Astrocyte (in vitro differentiated cells and primary cell): ENCODE measurements around the gene CDC37L1. TPM values are rescaled to one million over a fixed set of nuclear protein-coding genes. Genes with fewer than 3 reads are reported as not detected.

Experiments
- DNase-seq: peaks from one replicate; pipeline ENCODE4 v3.0.0-alpha.2; 2010; ENCODE audit warnings: low read depth
- FAIRE-seq: peaks from 2 replicates; lab custom pipeline; 2011; peaks lifted over from hg19 to GRCh38; lab: Jason Lieb, UNC
- H2AFZ ChIP-seq: 2 replicates; pipeline ENCODE4 v1.6.0; 2012; ENCODE audit warnings: low read depth, low read length, inconsistent platforms
- H3K27ac ChIP-seq: 2 replicates; pipeline ENCODE4 v1.5.1; 2011; ENCODE audit warnings: low read depth, low read length, inconsistent platforms
- H3K27me3 ChIP-seq: 2 replicates; pipeline ENCODE4 v1.6.0; 2011; ENCODE audit warnings: low read length, inconsistent platforms; ENCODE audit not compliant: insufficient read depth
- H3K36me3 ChIP-seq: 2 replicates; pipeline ENCODE4 v1.5.1; 2011; ENCODE audit warnings: low read length, inconsistent platforms; ENCODE audit not compliant: insufficient read depth
- H3K4me1 ChIP-seq: 2 replicates; pipeline ENCODE4 v1.5.1; 2011; ENCODE audit warnings: low read length, inconsistent platforms; ENCODE audit not compliant: insufficient read depth
- H3K4me2 ChIP-seq: 2 replicates; pipeline ENCODE4 v1.6.0; 2012; ENCODE audit warnings: low read length, inconsistent platforms
- H3K4me3 ChIP-seq: 2 replicates; pipeline ENCODE4 v1.5.1; 2011; ENCODE audit warnings: low read depth, mild to moderate bottlenecking, low read length, inconsistent platforms; ENCODE audit not compliant: insufficient read depth
- H3K79me2 ChIP-seq: 2 replicates; pipeline ENCODE4 v1.6.0; 2012; ENCODE audit warnings: mild to moderate bottlenecking, low read length, inconsistent platforms; ENCODE audit not compliant: insufficient read depth
- H3K9ac ChIP-seq: 2 replicates; pipeline ENCODE4 v1.6.0; 2012; ENCODE audit warnings: mild to moderate bottlenecking, low read length, inconsistent platforms
- H3K9me3 ChIP-seq: 2 replicates; pipeline ENCODE4 v1.5.1; 2012; ENCODE audit warnings: low read depth, mild to moderate bottlenecking, low read length, inconsistent platforms; ENCODE audit not compliant: insufficient read depth
- H4K20me1 ChIP-seq: 2 replicates; pipeline ENCODE4 v1.6.0; 2012; ENCODE audit warnings: low read length, inconsistent platforms; ENCODE audit not compliant: insufficient read depth
- H3K27ac Mint-ChIP-seq: one replicate; pipeline ENCODE4 v1.8.0; 2021; ENCODE audit warnings: mild to moderate bottlenecking, mixed read lengths; ENCODE audit not compliant: unreplicated experiment
- H3K27me3 Mint-ChIP-seq: one replicate; pipeline ENCODE4 v1.8.0; 2021; ENCODE audit warnings: low read depth, mixed read lengths; ENCODE audit not compliant: unreplicated experiment
- H3K36me3 Mint-ChIP-seq: one replicate; pipeline ENCODE4 v1.8.0; 2021; ENCODE audit warnings: low read depth, mixed read lengths; ENCODE audit not compliant: unreplicated experiment
- H3K4me1 Mint-ChIP-seq: one replicate; pipeline ENCODE4 v1.8.0; 2021; ENCODE audit warnings: low read depth, mixed read lengths; ENCODE audit not compliant: unreplicated experiment
- H3K4me3 Mint-ChIP-seq: one replicate; pipeline ENCODE4 v1.8.0; 2021; ENCODE audit warnings: mild to moderate bottlenecking, moderate library complexity, mixed read lengths; ENCODE audit not compliant: unreplicated experiment
- H3K9me3 Mint-ChIP-seq: one replicate; pipeline ENCODE4 v1.8.0; 2021; ENCODE audit warnings: mild to moderate bottlenecking, mixed read lengths; ENCODE audit not compliant: unreplicated experiment
- CTCF ChIP-seq: IDR thresholded peaks from 2 replicates; pipeline ENCODE4 v1.5.1; 2011; ENCODE audit warnings: low read depth, mild to moderate bottlenecking, inconsistent platforms, low read length, moderate library complexity; ENCODE audit not compliant: insufficient read depth
- EZH2 ChIP-seq: IDR thresholded peaks from 2 replicates; pipeline ENCODE4 v1.6.1; 2012; ENCODE audit warnings: mild to moderate bottlenecking, low read length, inconsistent platforms; ENCODE audit not compliant: insufficient read depth
- total RNA-seq: library from RNA; stranded (reverse); gene quantifications from 2 replicates; pipeline ENCODE4 v1.2.1, GENCODE V29; 2021

CDC37L1 gene
- total RNA-seq, 1 donor from 2014 or later, result 16.1 TPM

- no peaks in the 10 kb centered on the region for H4K20me1 ChIP-seq
- TF ChIP-seq EZH2, result no peak
- peak; percentile 11 for TF ChIP-seq CTCF
- H3K27me3 Mint-ChIP-seq, result no peaks in the 10 kb centered on the region
- peak within 1 kb of the TSS; percentile 59 for H3K4me3 ChIP-seq
- peak within 1 kb of the TSS; percentile 66 for H3K27ac ChIP-seq
- H3K4me2 ChIP-seq, result peak within 1 kb of the TSS; percentile 85
- peak; percentile 64 for DNase-seq
- FAIRE-seq, result no peak
- peaks cover 8% of the 10 kb centered on the region for H3K79me2 ChIP-seq
- no peaks in the 10 kb centered on the region for H3K9me3 ChIP-seq
- peak within 1 kb of the TSS; percentile 90 for H3K4me3 Mint-ChIP-seq
- peak within 1 kb of the TSS; percentile 96 for H2AFZ ChIP-seq
- H3K27ac Mint-ChIP-seq, result peak within 1 kb of the TSS; percentile 87
- H3K36me3 ChIP-seq, result no peaks in the 10 kb centered on the region
- peaks cover 27% of the 10 kb centered on the region for H3K4me1 ChIP-seq
- peak within 1 kb of the TSS; percentile 85 for H3K9ac ChIP-seq
- H3K27me3 ChIP-seq, result no peaks in the 10 kb centered on the region
- H3K4me1 Mint-ChIP-seq, result peaks cover 32% of the 10 kb centered on the region
- no peaks in the 10 kb centered on the region for H3K9me3 Mint-ChIP-seq
- peaks cover 3% of the 10 kb centered on the region for H3K36me3 Mint-ChIP-seq
Observed at GRCh38 chr9:4662108-4662988, 17.0 kb upstream of the CDC37L1 start, which contains the start of gene PLPP6. Gene PLPP6, plus strand, starts transcription at chr9:4662294. Its CDS starts 82 bp downstream, at chr9:4662376.

DNA sequence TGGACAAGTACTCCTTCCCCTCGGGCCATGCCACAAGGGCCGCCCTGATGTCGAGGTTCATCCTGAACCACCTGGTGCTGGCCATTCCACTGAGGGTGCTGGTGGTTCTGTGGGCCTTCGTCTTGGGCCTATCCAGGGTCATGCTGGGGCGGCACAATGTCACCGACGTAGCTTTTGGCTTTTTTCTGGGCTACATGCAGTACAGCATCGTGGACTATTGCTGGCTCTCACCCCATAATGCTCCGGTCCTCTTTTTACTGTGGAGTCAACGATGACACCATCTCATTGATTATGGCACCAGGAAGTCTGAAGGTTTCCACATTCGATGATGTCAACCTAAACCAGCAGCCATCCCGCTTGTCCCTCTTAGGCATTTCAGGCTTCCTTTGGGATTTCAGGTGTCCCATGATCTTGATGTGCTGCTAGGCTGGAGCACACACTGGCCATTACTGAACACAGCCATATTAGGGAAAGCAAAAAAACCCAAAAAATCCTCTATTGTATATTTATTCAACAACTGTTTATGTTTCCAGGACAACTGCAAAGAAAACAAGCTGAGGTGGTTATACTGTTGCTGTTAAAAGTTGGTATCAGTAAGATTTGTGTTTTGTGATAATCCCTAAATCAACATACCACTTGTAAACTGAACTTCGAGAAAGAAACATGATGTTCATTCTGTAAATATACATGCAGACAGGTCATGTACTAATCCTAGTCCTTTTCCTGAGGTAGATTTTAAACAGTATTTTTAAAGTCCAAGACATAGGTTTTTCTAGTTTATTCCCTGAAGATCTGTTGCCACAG lies 16.2 kb upstream of the CDC37L1 start:
- Mint-ChIP-seq H3K27me3 (no peaks in the 10 kb centered on the region), H3K9me3 (no peaks in the 10 kb centered on the region), H3K4me3 (peak overlapping the region; percentile 90), H3K27ac (peak overlapping the region; percentile 87), H3K36me3 (peaks cover 3% of the 10 kb centered on the region), H3K4me1 (peaks cover 32% of the 10 kb centered on the region)
- no peaks in the 10 kb centered on the region for H4K20me1 ChIP-seq
- H3K27me3 ChIP-seq, result no peaks in the 10 kb centered on the region
- H3K9ac ChIP-seq, result peak overlapping the region; percentile 85
- no peak for FAIRE-seq
- no peak for DNase-seq
- H3K79me2 ChIP-seq, result peaks cover 8% of the 10 kb centered on the region
- no peaks in the 10 kb centered on the region for H3K36me3 ChIP-seq
- peaks cover 27% of the 10 kb centered on the region for H3K4me1 ChIP-seq
- no peak overlapping the region for H3K27ac ChIP-seq
- H3K4me3 ChIP-seq, result peak overlapping the region; percentile 59
- TF ChIP-seq CTCF (no peak), EZH2 (no peak)
- peak overlapping the region; percentile 85 for H3K4me2 ChIP-seq
- no peaks in the 10 kb centered on the region for H3K9me3 ChIP-seq
- H2AFZ ChIP-seq, result peak overlapping the region; percentile 96
